Esophagus muscularis mucosa (tissue), 3 donors: Measurements from ENCODE around the gene ULK4.
A peak's percentile ranks its signal among the peaks of the same experiment; 100 is the strongest.

ENCODE experiments used
- POLR2AphosphoS5 ChIP-seq, 2 donors: sonication (generic); formaldehyde crosslinking; IDR thresholded peaks; one replicate each; pipeline ENCODE4 v1.6.1; 2017; ENCODE audit warnings: antibody characterized with exemption in 2 of 2
- TF ChIP-seq, protein P1 (sequence below), 3 experiments: fragments of 200-600 bp in 2 of 3; fragments of 450-650 bp in 1 of 3; sonication (generic) in 2 of 3; IDR thresholded peaks; one replicate each; pipeline ENCODE4 v1.5.1; 2017 to 2019; ENCODE audit warnings: antibody characterized with exemption in 3 of 3, mild to moderate bottlenecking in 2 of 3, moderate library complexity in 1 of 3

DNA sequence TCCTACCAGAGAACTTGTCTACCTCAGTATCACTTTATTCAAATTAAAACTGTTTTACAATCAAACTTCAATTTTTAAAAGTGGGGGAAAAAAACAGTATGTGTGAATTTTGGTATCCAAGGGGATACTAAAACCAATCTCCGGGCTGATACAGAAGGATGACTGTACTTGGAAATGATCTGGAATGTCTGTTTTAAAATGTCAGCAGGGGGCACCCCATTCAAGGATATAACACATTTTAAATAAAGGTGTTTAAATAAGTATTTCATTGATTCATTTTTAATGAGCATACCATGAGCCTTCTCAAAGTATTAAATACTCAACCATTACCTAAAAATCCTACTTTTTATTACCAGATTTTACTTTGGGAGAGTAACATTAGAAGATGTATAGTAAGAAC lies 67.9 kb downstream of the ULK4 start:
- TF ChIP-seq, protein P1, sequence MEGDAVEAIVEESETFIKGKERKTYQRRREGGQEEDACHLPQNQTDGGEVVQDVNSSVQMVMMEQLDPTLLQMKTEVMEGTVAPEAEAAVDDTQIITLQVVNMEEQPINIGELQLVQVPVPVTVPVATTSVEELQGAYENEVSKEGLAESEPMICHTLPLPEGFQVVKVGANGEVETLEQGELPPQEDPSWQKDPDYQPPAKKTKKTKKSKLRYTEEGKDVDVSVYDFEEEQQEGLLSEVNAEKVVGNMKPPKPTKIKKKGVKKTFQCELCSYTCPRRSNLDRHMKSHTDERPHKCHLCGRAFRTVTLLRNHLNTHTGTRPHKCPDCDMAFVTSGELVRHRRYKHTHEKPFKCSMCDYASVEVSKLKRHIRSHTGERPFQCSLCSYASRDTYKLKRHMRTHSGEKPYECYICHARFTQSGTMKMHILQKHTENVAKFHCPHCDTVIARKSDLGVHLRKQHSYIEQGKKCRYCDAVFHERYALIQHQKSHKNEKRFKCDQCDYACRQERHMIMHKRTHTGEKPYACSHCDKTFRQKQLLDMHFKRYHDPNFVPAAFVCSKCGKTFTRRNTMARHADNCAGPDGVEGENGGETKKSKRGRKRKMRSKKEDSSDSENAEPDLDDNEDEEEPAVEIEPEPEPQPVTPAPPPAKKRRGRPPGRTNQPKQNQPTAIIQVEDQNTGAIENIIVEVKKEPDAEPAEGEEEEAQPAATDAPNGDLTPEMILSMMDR (IDR thresholded peaks at IDR 0.05) = peak; percentile 45 to 52 (median 51)
- no peak for TF ChIP-seq POLR2AphosphoS5 (IDR thresholded peaks at IDR 0.05)
